Bronchial epithelial cell (primary cell): ENCODE measurements around the gene SMIM13. TPM values are rescaled to one million over a fixed set of nuclear protein-coding genes. Genes with fewer than 3 reads are reported as not detected.
A peak's percentile ranks its signal among the peaks of the same experiment; 100 is the strongest.

Source experiments
- DNase-seq: peaks from one replicate; pipeline ENCODE4 v3.0.0-alpha.2; 2010; ENCODE audit warnings: low read depth
- FAIRE-seq: peaks from 2 replicates; lab custom pipeline; 2011; peaks lifted over from hg19 to GRCh38; lab: Jason Lieb, UNC
- H3K27me3 ChIP-seq: 2 replicates; pipeline ENCODE4 v1.5.1; 2011; ENCODE audit warnings: low read length; ENCODE audit not compliant: control insufficient read depth, insufficient read depth
- H3K36me3 ChIP-seq: 2 replicates; pipeline ENCODE4 v1.5.1; 2011; ENCODE audit warnings: low read length; ENCODE audit not compliant: control insufficient read depth, insufficient read depth
- H3K4me3 ChIP-seq: 2 replicates; pipeline ENCODE4 v1.5.1; 2011; ENCODE audit warnings: mild to moderate bottlenecking, low read depth, low read length, control low read depth
- total RNA-seq: library from RNA; depleted of rRNA; stranded (reverse); fragments of >200 nt; gene quantifications from 2 replicates; pipeline ENCODE4 v1.2.1, GENCODE V29; 2014
- TF ChIP-seq, protein P1 (sequence below): IDR thresholded peaks from 2 replicates; pipeline ENCODE4 v1.5.1; 2011; ENCODE audit warnings: mild to moderate bottlenecking, moderate library complexity, low read length, control low read depth, inconsistent platforms; ENCODE audit not compliant: insufficient read depth, severe bottlenecking

The SMIM13 gene
- total RNA-seq, 1 donor from 2014 or later, result 17.1 TPM

DNA sequence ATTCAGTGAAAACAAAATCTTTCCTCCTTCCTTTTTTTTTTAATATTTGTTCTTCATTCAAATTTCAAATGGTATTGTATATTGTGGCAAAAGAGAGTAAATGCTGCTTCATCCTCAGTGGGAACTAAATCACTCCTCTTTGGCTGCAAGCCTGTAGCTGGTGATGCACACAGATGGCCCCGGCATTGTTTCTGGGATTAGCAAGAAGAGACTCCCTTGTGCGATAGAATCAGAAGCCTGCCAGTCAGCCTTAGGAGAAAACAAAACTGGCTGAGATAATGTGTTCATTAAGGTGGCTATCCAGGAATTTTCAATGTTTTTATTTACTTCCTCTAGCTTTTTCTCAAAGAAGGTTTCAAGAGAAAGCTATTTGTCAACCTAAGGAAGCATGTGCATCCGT, 28.8 kb upstream of the SMIM13 start:
- FAIRE-seq, result no peak
- Histone ChIP-seq H3K4me3 (no peak overlapping the region), H3K36me3 (no peaks in the 10 kb centered on the region), H3K27me3 (peaks cover 1% of the 10 kb centered on the region)
- no peak for DNase-seq
- TF ChIP-seq, protein P1, sequence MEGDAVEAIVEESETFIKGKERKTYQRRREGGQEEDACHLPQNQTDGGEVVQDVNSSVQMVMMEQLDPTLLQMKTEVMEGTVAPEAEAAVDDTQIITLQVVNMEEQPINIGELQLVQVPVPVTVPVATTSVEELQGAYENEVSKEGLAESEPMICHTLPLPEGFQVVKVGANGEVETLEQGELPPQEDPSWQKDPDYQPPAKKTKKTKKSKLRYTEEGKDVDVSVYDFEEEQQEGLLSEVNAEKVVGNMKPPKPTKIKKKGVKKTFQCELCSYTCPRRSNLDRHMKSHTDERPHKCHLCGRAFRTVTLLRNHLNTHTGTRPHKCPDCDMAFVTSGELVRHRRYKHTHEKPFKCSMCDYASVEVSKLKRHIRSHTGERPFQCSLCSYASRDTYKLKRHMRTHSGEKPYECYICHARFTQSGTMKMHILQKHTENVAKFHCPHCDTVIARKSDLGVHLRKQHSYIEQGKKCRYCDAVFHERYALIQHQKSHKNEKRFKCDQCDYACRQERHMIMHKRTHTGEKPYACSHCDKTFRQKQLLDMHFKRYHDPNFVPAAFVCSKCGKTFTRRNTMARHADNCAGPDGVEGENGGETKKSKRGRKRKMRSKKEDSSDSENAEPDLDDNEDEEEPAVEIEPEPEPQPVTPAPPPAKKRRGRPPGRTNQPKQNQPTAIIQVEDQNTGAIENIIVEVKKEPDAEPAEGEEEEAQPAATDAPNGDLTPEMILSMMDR, result no peak

DNA sequence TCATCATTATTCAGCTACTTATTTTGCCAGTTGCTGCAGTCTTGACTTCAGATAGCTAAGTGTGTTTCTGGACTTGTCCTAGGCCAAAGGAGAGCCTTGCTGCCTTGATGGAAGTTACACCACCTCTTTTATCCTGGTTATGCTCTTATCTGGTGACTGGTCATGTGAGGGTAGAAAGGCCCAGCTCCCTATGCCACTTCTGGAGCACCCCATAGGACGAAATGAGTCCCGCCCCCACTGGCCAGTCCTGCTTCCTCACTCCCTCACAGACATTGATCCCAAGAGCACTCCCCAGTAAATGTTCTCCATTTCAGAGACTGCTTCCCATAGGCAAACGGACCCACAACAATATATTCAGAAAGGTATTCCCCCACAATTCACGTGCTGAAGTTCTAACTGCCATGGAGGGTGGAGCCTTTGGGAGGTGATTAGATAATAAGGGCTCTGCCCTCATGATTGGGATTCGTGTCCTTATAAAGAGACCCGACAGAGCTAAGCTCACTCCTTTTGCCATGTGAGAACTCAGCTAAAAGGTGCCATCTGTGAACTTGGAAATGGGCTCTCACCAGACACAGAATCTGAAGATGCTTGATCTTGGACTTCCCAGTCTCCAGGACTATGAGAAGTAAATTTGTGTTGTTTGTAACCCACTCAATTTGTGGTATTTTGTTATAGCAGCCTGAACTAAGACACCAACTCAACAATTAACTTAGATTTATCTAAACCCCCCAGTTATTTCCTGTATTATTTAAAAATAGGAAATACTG, 28.0 kb upstream of the SMIM13 start:
- H3K4me3 ChIP-seq, result no peak overlapping the region
- DNase-seq (no peak), FAIRE-seq (no peak)
- TF ChIP-seq, protein P1, result no peak
- no peaks in the 10 kb centered on the region for H3K36me3 ChIP-seq
- peaks cover 1% of the 10 kb centered on the region for H3K27me3 ChIP-seq

DNA sequence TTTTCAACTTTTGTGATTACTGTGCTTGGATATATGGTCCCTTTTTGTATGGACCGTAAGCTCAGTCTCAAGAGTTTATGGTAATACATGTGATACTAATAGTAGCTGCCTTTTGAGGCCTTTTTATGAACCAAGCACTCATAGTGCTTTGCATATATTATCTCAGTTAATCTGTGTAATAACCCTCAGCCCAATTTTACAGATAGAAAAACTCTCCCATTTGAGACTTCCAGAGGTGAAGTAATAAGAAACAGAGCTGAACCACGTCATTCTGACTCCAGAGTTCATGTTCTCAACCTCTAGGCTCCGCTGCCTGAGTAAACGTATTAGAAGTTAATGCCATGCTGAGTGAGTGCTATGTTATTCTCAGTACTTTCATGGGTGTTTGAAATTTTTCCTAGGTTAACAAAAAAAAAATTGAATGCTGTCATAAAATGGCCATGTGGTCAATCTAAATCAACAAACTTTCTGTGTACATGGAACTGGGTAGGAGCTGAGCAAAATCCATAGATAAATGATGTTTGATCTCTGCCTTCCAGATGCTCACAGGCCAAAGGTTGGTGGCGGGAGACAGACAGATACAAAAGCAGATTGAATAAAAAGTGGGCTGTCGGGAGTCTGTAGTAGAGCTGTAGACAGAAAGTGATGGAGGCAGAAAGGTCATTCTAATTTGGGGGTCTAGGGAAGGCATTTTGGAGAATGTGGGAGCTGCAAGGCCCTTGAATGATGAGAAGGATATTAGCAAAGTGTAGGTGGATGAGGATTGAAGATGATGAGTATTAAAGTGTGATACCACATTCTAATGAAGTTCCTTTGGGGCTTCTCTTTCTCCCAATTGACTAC, 26.9 kb upstream of the SMIM13 start:
- TF ChIP-seq, protein P1, result no peak
- DNase-seq (no peak), FAIRE-seq (no peak)
- Histone ChIP-seq H3K4me3 (no peak overlapping the region), H3K36me3 (no peaks in the 10 kb centered on the region), H3K27me3 (no peaks in the 10 kb centered on the region)

DNA sequence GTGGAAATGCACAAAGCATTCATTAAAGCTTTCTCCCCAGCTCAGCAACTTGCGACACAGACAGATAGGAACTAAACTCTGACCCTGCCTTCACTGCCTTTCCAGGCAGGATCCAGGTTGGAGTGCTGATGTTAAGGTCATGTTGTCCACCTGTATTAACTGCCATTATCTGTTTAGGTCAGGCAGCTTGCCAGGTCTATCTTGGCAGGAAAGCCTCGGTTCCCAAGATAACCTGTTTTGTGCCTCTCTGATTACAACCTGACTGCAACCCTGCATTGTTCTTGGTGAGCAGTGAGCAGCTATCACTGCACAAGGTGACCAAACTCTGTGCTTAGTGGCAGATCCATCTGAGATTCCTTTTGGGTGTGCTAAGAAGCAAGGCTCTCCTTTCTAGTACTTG, 26.3 kb upstream of the SMIM13 start:
- FAIRE-seq, result no peak

DNA sequence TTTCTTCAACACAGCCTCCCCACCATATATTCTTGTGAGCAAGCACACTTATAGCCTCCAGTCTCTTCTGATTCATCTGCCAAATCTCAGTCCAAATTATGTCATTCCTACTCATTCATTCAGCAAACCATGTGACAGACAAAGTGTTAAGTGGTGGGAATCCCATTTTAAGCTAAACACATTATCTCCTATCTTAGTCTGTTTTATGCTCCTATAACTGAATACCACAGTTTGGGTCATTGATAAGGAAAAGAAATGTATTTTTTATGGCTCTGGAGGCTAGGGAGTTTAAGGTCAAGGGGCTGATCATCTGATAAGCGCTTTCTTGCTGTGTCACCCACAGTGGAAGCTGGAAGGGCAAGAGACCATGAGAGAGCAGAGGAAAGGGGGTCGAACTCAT, 23.9 kb upstream of the SMIM13 start:
- FAIRE-seq (no peak), DNase-seq (peak; percentile 64)
- H3K27me3 ChIP-seq, result no peaks in the 10 kb centered on the region
- TF ChIP-seq, protein P1, result no peak
- no peaks in the 10 kb centered on the region for H3K36me3 ChIP-seq
- no peak overlapping the region for H3K4me3 ChIP-seq

More for the DNA sequence above, 26.3 kb upstream of the SMIM13 start:
- no peaks in the 10 kb centered on the region for H3K27me3 ChIP-seq
- H3K4me3 ChIP-seq, result no peak overlapping the region
- no peak for DNase-seq
- TF ChIP-seq, protein P1, result no peak
- no peaks in the 10 kb centered on the region for H3K36me3 ChIP-seq
